Hepatocyte (in vitro differentiated cells): Measurements from ENCODE around the gene RNF125.

Experiments
- CTCF ChIP-seq: fragments of 200-600 bp; sonication (generic); IDR thresholded peaks from 2 replicates; pipeline ENCODE4 v1.5.1; 2016; ENCODE audit warnings: antibody characterized with exemption, mild to moderate bottlenecking; ENCODE audit not compliant: poor library complexity
- EZH2phosphoT487 ChIP-seq: fragments of 200-600 bp; sonication (generic); IDR thresholded peaks from one replicate; pipeline ENCODE4 v1.6.1; 2018; ENCODE audit warnings: antibody characterized with exemption, mild to moderate bottlenecking, low read depth, moderate library complexity; ENCODE audit not compliant: unreplicated experiment, severe bottlenecking

GRCh38 chr18:32110005-32110404, 91.4 kb downstream of the RNF125 start:
- no peak for TF ChIP-seq CTCF
- TF ChIP-seq EZH2phosphoT487 = no peak
